HG03064 (cell line): Measurements from ENCODE around the gene RPL29.
"Not testable (repeated sequence)": the region's sequence is repeated elsewhere in the genome, so short reads cannot be mapped to it uniquely, and the experiment has no call there.

Experiments used
- ATAC-seq: cut with Tn5 transposase; IDR thresholded peaks from one replicate; pipeline ENCODE4 v1.9.1; 2021; ENCODE audit warnings: low read depth; ENCODE audit not compliant: unreplicated experiment

RPL29 gene

DNA sequence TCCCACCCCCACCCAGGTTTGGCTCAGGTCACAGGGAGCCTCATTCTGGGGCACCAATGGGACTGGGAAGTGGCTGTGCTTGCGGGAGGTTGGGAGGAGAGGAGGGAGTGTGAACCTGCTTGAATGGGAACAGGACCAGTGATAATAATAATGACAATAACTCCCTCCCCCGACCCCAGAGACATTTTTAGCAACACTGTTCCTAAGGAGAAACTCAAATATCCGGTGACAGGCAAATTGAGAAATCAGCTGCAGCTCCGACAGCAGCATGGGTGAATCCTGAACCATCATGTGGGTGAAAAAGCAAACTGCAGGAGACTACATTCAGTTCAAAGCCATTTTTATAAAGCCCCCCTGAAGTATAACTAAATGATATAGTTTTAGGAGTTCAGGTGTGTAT lies 11.6 kb upstream of the RPL29 start:
- ATAC-seq = no peak

DNA sequence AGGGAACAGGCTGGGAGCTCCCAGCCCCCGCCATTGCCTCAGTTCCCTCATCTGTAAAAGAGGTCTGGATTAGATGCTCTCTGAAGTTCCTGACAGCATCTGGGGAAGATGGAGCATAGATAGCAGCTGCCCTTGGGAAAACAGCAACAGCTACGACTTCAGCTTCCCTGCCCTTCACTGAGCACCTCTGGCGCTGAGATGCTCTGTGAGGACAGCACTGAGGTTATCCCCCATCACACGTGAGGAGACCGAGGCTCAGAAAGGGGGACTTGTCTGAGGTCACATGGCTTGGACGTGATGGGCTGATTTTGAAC lies 11.1 kb upstream of the RPL29 start:
- ATAC-seq = no peak

DNA sequence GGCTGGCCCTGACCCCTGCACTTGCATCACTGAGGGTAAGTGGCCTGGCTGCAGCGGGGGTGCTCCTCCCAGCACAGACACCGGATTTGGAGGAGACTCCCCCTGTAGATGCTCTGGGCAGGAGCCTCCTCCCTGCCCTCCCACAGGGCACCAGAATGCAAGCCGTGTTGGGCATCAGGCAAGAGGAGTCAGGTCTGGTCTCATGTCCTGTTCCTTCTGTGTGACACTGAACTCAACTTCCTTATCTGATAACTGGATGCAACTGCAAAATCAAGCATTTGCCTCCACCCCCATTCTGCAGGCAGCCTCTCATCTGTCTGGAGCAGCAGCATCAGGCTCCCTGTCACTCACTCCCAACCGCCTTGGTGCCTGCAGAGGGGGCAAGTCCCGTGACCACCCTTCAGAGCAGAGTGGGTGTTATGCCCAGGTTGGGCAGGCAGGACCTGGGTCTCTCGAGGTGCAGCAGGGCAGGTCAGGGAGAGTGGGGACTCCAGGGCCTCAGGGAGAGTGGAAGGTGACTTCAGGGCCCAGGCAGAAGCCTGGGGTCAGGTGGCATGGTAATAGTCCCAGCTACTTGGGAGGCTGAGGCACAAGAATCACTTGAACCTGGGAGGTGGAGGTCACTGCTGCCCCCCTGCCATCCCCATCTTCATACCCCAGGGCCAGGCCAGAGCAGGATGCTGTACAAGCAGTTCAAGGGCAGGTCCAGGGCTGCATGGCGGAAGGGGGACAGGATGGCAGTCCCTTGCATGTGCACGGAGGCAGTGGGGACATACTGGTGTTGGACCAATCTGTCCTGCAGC lies 10.5 kb upstream of the RPL29 start:
- ATAC-seq = no peak

DNA sequence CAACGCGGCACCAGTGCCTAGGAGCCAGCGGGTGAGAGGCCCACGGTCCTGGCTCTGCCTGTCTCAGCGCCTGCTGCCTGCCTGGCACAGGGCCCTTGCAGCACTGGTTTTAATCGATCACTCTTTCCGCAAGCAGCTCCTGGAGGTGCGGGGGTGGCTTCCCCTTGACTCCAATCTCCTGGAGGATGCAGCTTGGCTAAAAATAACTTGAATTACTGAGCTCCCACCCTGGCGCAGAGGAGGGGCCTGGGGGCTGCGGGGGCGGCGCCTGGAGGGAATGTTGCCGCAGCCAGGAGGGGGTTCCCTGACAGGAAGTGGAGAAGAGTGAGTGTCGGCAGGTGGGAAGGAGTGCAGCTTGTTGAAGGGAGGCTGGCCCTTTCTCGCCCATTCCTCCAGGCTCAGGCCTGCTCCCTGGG lies 9.9 kb upstream of the RPL29 start:
- ATAC-seq = no peak

DNA sequence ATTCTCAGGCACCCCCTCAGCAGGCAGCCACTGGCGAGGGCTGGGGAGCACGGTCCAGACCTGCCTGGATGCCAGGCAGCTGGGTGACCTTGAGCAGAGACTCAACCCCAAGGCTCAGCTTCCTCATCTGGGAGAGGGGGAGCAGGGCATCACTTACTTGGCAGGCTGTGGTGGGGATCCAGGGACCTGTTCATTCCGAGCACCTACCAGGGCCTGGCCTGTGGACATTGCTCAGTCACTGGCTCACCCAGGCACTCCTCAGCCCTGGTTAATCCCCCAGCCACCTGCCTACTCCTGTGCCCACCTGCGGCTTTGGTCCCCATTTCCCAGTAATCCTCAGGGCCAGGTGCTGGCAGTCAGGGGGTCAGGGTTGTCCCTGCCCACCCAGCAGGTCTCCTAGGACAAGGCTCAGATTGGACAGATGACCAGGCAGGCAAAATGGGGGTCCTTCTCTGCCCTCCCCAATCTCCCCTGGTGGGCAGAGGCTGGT lies 9.3 kb upstream of the RPL29 start:
- no peak for ATAC-seq

DNA sequence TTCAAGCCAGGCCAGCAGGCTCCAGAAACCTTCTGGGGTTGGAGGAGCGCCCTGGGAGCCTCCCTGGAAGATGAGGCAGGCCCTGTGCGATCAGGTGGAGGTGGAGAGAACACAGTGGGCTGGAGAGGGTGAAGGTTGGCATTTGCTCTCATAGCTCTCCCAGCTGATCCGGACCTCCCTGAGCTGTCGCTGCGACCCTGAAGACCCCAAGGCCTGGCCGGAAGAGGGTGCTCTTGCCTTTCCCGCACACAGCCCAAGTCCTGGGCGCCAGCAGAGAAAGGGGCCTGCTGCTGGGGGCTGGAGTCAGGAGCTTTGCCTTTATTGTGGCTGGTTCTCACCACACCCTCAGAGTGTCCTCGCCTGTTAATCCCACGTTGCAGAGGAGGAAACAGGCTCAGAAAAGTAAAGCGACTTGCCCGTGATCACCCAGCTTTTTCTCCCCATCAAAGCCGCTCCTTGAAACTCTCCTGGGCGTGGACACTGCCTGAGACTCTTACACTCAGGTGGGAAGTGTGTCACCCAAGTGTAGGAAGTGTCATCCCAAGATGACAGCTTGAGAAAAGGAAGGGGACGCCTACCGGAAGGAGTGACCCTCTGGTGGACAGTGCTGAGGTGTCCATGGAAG lies 8.6 kb upstream of the RPL29 start:
- ATAC-seq = no peak

DNA sequence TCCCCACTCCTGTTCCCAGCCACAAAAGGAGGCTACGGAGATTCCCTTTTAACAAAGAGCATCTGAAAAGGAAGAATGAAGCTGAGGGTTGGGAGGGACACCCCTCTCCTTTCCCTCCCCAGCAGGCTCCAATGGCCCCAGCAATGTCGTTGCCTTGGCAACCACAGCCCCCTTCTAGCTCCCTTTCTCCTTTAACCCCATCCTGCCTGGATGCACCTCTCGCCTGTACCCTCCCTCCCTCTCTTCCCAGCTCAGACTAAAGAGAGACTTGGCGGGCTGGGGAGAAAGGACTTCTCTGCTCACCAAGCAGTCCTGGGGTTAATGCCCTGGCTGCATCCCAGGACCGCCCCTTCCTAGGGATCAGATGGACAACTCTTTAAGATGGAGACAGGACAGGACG lies 7.1 kb upstream of the RPL29 start:
- ATAC-seq = no peak

DNA sequence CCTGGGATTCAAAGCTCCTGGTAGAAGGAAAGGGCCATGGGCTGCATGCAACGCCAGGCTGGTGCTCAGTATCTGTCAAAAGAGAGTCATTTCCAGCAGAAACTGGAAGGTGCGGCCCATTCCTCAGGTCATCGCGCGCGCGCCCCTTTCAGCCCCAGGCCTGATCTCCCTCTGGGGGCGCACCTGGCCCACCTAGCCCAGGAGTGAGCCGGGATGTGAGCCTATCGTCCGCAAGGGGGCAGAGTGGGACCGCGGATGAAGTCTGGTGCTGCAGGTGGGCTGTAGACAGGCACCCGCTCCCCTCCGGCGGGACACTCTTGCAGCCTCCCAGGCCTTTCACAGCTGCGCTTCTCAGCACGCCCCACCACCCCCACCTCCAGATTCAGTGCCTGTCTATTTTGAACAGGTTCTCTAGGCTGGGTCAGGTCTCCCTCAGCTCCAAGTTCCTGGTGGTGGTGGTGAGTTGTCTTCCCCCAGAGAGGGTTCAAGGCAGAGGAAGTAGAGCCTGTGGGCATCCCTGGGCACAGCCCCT lies 5.8 kb upstream of the RPL29 start:
- ATAC-seq = no peak

DNA sequence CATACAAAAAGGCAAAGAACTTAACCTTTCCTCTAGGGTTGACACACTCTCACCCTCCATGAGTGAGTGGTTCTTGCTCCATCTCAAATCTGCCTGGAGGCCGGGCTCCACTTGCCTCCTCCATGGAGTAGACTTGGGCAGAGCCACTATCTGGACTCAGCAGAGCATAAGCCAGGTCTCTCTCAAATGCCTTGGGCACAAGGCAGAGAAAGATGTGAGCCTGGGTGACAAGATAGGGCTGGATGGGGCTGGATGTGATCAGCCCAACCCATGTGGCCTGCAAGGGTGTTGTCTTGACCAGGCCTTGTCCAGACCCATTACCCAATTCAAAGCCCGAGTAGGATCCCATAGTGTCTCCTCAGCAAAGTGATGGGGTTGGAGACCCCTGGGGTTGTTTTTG lies 4.2 kb upstream of the RPL29 start:
- no peak for ATAC-seq

DNA sequence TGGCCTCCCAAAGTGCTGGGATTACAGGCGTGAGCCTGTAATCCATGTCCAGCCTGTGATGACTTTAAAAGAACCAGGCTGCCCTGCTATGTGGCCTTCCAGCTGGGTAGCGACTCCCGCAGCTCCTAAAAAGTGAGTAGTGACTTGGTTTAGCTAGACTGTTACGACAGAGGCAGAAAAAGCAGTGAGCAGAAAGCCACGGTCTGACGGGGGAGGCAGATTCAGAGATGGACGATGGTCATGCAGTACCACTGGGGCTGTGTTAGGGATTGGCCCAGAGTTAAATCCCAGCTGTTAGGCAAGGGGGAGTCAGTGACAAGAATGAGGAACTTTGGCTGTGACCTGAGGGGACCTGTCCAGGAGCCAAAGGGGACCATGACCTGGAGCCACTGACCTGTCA lies 3.1 kb upstream of the RPL29 start:
- ATAC-seq = no peak

DNA sequence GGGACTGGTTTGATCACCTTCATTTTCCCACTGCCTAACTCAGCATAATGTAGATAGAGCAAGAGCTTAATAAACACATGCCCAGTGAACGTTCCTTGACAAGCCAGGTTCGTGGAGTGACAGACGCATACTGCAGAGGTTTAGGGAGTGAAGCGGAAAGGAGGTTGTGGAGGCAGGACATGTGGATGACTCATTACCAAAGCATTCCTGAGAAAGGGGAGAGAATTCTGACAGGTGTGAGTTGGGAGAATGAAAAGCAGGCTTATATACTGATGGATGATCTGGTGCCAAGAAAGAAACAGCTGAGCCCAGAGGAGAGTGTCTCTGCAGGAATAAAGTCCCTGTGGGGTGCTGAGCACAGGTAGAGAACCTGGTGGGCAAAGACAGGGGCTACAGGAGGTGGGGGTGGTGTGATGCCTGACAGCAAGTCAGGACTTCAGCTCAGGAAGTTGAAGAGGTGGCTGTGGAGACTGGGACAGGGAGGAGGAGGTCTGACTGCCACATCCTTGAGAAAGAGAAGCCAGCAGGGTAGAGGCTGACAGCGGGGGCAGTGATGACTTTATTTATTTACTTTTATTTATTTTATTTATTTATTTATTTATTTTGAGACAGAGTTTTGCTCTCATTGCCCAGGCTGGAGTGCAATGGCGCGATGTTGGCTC lies 2.4 kb upstream of the RPL29 start:
- ATAC-seq = no peak

DNA sequence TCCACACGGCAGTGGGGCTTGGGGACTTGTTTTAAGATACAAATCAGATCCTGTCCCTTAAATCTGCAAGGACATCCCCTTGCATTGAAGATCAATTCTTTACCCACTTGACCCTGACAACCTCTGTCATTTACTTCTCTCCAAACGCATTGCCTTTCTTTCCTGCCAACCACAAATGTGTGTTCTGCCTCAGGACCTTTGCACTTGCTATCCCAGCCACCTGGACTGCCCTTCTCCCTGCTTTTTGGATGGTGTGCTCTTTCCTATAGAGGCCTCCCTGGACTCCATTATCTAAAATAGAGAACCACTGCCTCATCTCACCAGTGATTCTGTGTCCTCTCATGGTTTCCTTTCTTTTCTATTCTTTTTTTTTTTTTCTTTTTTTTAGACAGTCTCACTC lies 1.5 kb upstream of the RPL29 start:
- no peak for ATAC-seq

DNA sequence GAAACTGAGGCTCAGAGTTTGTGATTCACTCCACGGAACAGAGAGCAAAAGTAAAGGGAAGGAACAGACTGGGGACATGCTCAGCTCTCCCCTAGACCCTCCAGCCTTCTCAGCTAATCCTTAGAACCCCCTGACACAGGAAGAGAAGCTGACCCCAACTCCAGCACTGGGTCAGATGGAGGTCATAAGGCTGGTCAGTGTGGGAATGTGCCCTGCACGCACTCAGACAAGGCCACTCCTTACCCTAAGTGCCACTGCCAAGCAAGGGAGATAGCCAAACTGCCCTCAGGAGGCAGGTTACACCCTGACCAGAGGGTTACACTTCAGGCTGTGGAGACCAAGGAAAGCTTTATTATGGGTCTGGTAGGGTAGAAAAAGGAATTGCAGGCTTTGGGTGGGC lies 1.2 kb downstream of the RPL29 start:
- no peak for ATAC-seq

DNA sequence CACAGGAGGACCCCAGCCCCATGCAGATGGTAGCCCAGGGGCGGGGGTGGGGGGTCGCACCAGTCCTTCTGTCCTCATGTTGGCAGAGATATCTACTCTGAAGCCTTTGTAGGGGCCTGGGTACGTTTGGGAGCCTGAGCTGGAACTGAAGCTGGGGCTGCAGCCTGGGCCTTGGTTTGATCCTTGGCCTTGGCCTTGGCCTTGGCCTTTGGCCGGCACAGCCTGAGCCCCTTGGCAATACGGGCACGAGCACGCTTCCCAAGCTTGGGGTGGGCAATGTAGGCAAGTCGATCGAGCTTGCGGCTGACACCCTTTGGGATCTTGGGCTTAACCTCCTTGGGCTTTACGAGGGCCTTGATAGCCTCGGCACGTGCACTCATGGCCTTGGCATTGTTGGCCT lies 2.0 kb downstream of the RPL29 start:
- ATAC-seq = not testable (repeated sequence)

DNA sequence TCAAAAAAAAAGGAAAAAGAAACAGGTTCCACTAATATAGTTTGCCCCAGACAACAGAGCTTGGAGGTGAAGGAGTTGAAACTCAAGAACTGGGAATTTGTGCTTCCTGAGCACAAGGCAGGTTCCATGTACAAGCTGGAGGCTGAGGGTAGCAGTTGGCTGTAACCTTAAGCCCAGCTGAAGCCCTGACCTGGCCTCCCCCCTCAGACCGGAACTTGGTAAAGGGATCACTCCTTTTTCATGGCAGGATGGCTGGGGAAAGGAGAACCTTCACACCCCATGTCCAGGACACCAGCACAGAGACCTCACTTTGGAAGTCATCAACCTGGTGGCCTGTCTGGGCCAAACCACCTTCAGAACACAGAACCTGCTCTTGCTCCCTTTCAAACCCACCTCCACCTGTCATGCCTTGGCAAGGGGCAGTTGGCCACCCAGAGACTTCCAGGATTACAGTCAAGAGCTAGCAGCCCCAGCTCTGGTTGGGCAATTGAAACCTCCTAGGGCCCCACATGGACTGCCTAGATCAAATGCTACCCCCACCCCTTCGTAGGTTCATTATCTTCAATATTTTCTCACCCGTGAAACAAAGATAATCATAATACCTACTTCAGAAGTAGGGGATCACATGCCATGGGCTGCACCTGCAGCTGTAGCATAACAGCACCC lies 3.5 kb downstream of the RPL29 start:
- no peak for ATAC-seq

DNA sequence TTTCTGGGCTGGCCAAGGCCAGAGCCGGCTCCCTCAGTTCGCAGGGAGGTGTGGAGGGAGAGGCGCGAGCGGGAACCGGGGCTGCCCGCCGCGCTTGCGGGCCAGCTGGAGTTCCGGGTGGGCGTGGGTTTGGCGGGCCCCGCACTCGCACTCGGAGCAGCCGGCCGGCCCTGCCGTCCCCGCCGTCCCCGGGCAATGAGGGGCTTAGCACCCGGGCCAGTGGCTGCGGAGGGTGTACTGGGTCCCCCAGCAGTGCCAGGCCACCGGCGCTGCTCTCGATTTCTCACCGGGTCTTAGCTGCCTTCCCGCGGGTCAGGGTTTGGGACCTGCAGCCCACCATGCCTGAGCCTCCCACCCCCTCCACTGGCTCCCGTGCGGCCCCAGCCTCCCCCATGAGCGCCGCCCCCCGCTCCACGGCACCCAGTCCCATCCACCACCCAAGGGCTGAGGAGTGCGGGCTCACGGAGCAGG lies 5.2 kb downstream of the RPL29 start:
- not testable (repeated sequence) for ATAC-seq

DNA sequence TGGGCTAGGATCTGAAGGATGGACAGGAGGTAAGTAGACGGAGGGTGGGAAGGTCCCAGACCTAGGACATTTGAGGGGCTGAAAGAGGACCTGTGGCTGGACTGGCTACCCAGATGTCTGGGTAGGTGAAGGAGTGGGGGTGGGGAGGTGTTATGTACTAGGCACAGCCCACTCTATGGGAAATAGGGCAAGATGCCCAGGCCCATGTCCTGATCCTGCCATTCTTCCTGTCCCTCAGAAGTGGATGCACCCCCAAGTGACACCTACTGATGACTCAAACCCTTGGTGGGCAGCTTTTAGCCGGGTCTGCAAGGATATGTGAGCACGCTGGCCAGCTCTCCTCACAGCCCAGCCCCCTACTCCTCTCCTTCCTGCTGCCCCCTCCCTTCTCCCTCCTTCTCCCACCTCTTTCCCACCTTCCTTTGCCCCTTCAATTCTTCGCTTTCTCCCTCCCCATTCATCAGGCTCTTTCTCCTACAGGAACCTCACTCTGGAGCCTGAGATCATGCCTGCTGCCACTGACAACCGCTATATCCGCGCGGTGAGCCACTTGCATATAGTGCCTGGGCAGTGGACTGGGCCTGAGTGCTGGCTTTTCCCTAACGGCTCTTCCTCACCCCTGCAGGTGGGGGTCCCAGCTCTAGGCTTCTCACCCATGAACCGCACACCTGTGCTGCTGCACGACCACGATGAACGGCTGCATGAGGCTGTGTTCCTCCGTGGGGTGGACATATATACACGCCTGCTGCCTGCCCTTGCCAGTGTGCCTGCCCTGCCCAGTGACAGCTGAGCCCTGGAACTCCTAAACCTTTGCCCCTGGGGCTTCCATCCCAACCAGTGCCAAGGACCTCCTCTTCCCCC lies 7.2 kb downstream of the RPL29 start:
- no peak for ATAC-seq

DNA sequence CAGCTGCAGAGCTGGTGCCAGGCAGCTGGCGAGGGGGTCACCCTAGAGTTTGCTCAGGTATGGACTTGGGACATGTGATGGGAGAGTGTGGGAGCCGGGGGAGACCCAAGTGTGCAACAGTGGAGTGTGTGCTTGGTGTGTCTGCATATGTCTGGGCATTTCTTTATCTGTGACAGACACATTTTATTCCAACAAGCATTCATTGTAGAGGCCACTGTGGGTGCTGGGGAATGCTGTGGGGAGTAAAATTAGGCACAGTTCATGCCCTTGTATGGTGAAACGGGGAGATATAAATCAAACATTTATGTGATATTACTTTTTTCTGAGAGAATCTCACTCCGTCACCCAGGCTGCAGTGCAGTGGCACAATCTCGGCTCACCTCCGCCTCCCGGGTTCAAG lies 8.1 kb downstream of the RPL29 start:
- ATAC-seq = no peak

DNA sequence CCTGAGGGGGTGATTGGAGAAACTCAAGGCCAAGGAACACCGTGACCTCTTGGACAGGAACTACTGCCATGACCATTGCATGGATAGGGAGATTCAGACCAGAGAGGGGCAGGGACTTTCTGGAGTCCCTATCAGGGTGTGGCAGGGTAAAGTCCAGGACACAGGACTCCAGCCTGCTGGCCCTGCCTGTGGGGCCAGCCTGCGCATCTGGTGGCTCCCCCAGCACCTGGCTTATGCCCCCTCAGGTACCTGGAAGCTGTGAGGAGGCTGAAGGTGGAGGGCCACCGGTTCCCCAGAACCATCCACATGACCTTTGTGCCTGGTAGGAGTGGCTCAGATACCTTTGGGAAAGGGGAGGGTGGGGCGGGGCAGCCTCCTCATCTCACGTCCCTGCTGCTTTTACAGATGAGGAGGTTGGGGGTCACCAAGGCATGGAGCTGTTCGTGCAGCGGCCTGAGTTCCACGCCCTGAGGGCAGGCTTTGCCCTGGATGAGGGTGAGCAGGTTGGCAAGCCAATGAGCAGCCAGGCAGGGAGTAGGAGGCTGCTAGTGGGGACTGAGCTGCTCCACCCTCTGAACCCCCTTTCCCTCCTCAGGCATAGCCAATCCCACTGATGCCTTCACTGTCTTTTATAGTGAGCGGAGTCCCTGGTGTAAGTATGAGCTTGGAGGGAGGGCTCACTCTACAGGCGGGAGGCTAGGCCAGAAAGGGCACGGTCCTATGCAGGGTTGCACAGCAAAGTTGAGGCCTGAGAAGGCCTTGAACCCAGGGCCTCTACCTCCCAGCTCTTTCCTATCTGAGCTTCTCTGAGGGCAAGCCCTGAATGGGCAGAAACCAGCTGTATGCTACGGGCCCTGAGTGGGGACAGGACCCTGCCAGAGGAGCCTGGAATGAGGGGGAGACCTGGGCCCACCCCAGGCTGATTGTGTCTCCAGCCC lies 9.4 kb downstream of the RPL29 start:
- no peak for ATAC-seq
